Thyroid gland (tissue), 4 donors: ENCODE results near the gene PRRT1B. TPM values are rescaled to one million over a fixed set of nuclear protein-coding genes. Genes with fewer than 3 reads are reported as not detected.
A peak's percentile ranks its signal among the peaks of the same experiment; 100 is the strongest.

Experiments used
- DNase-seq, 2 donors: peaks; one replicate each; pipeline ENCODE4 v3.0.0-alpha.2; 2019
- H3K27ac ChIP-seq, 3 donors: fragments of 200-600 bp; sonication (generic); 1 replicate in 2 of 3; 2 replicates in 1 of 3; pipeline ENCODE4 v1.5.1; 2016 to 2019; ENCODE audit warnings: mild to moderate bottlenecking in 1 of 3, moderate library complexity in 1 of 3
- H3K27me3 ChIP-seq: fragments of 200-600 bp; sonication (generic); one replicate; pipeline ENCODE4 v1.5.1; 2019
- H3K36me3 ChIP-seq, 2 donors: fragments of 200-600 bp; sonication (generic); one replicate each; pipeline ENCODE4 v1.5.1; 2016 to 2019
- H3K4me1 ChIP-seq, 2 donors: fragments of 200-600 bp; sonication (generic); one replicate each; pipeline ENCODE4 v1.5.1; 2017 to 2019
- H3K4me3 ChIP-seq, 3 donors: fragments of 200-600 bp; sonication (generic); replicated peaks in 1 of 3; 1 replicate in 2 of 3; 2 replicates in 1 of 3; pipeline ENCODE4 v1.5.1; 2016; ENCODE audit warnings: mild to moderate bottlenecking in 1 of 3
- H3K9me3 ChIP-seq: fragments of 200-600 bp; sonication (generic); one replicate; pipeline ENCODE4 v1.5.1; 2017
- CTCF ChIP-seq, 6 experiments: fragments of 200-600 bp in 3 of 6; fragments of 450-650 bp in 3 of 6; sonication (generic) in 3 of 6; IDR thresholded peaks; one replicate each; pipeline ENCODE4 v1.5.1; 2016 to 2019; ENCODE audit warnings: antibody characterized with exemption in 6 of 6, mild to moderate bottlenecking in 2 of 6, inconsistent platforms in 1 of 6, moderate library complexity in 1 of 6
- POLR2A ChIP-seq, 2 donors: fragments of 450-650 bp; IDR thresholded peaks; one replicate each; pipeline ENCODE4 v1.6.1; 2017; ENCODE audit warnings: antibody characterized with exemption in 2 of 2, mild to moderate bottlenecking in 2 of 2, moderate library complexity in 1 of 2
- WGBS, 2 donors: methylation state at CpG; one replicate each; pipeline ENCODE4 v1.1.5; 2017; 5-methylcytosine and 5-hydroxymethylcytosine counted together
- intact Hi-C: fragments of 100-400 bp; cut with DNase I; formaldehyde crosslinking; loops from one replicate; pipeline ENCODE4 v1.15.1; 2023
- total RNA-seq, 4 donors: library from RNA; depleted of rRNA; stranded (reverse); fragments of >200 nt; gene quantifications; one replicate each; pipeline ENCODE4 v1.2.3, GENCODE V29; 2016

Gene PRRT1B
- total RNA-seq, 4 donors from 2014 or later = not detected

- peak in 1 of 2 donors; percentile 12 for DNase-seq
- Histone ChIP-seq H3K4me3 (no peak overlapping the region), H3K27me3 (no peaks in the 10 kb centered on the region), H3K36me3 (peaks cover 43 to 49% of the 10 kb centered on the region in 2 donors), H3K9me3 (no peaks in the 10 kb centered on the region), H3K27ac (no peak overlapping the region), H3K4me1 (no peaks in the 10 kb centered on the region)
- TF ChIP-seq POLR2A (IDR thresholded peaks at IDR 0.05) = no peak
- TF ChIP-seq CTCF (IDR thresholded peaks at IDR 0.05) = no peak
- WGBS, 2 donors = 67 to 76% methylated on average over 19 to 26 of the region's 26 CpGs
- intact Hi-C loops = no loop called here
Measured at GRCh38 chr9:131578731-131579504, 33.6 kb downstream of the PRRT1B start.

- intact Hi-C loops = no loop called here
- DNase-seq = no peak
- WGBS, 2 donors = 93% methylated on average over 3 to 5 of the region's 8 CpGs
- Histone ChIP-seq H3K36me3 (peaks cover 50 to 58% of the 10 kb centered on the region in 2 donors), H3K9me3 (no peaks in the 10 kb centered on the region), H3K27me3 (no peaks in the 10 kb centered on the region), H3K4me1 (no peaks in the 10 kb centered on the region), H3K27ac (no peak overlapping the region), H3K4me3 (no peak overlapping the region)
- TF ChIP-seq CTCF (IDR thresholded peaks at IDR 0.05) = no peak
- no peak for TF ChIP-seq POLR2A (IDR thresholded peaks at IDR 0.05)
Measured at GRCh38 chr9:131579789-131580211, 34.5 kb downstream of the PRRT1B start.

- TF ChIP-seq POLR2A (IDR thresholded peaks at IDR 0.05) (no peak), CTCF (IDR thresholded peaks at IDR 0.05) (no peak)
- WGBS, 2 donors = 95 to 98% methylated on average over 8 to 9 of the region's 9 CpGs
- Histone ChIP-seq H3K27me3 (no peaks in the 10 kb centered on the region), H3K27ac (no peak overlapping the region), H3K4me3 (no peak overlapping the region), H3K9me3 (no peaks in the 10 kb centered on the region), H3K36me3 (peaks cover 50 to 58% of the 10 kb centered on the region in 2 donors), H3K4me1 (no peaks in the 10 kb centered on the region)
- intact Hi-C loops = no loop called here
- no peak for DNase-seq
Measured at GRCh38 chr9:131580358-131580757, 35.0 kb downstream of the PRRT1B start.

GRCh38 chr9:131582056-131582455 lies 36.7 kb downstream of the PRRT1B start:
- Histone ChIP-seq H3K9me3 (no peaks in the 10 kb centered on the region), H3K36me3 (peaks cover 50 to 58% of the 10 kb centered on the region in 2 donors), H3K4me3 (no peak overlapping the region), H3K4me1 (no peaks in the 10 kb centered on the region), H3K27ac (no peak overlapping the region), H3K27me3 (no peaks in the 10 kb centered on the region)
- no peak for DNase-seq
- intact Hi-C loops = no loop called here
- 95% methylated on average over 10 of the region's 10 CpGs for WGBS, 2 donors
- TF ChIP-seq CTCF (IDR thresholded peaks at IDR 0.05) = no peak
- no peak for TF ChIP-seq POLR2A (IDR thresholded peaks at IDR 0.05)
